HG03575 (cell line): ENCODE measurements around the gene FAM149A.

Experiments
- ATAC-seq: cut with Tn5 transposase; IDR thresholded peaks from one replicate; pipeline ENCODE4 v1.9.1; 2021; ENCODE audit not compliant: unreplicated experiment, insufficient number of reproducible peaks, low FRiP score; ENCODE audit errors: extremely low read depth

The FAM149A gene

GRCh38 chr4:186104114-186104889 is at the start of gene FAM149A:
Gene FAM149A (plus strand): TSS chr4:186104704.
- ATAC-seq = no peak

- ATAC-seq = peak; percentile 97
These were observed 46.1 kb upstream of the FAM149A start for GRCh38 chr4:186058253-186058979.

- ATAC-seq = no peak
These were observed 45.6 kb upstream of the FAM149A start for GRCh38 chr4:186058980-186059316.

- no peak for ATAC-seq
These were observed 42.6 kb upstream of the FAM149A start for GRCh38 chr4:186061921-186062320.

GRCh38 chr4:186067757-186068385 is 36.6 kb upstream of the FAM149A start:
- ATAC-seq = peak; percentile 90

GRCh38 chr4:186068581-186069348 is 35.7 kb upstream of the FAM149A start, which contains the start of gene TLR3:
Gene TLR3 (plus strand): TSS chr4:186069156. CDS start chr4:186076620, 7,464 bp downstream.
- no peak for ATAC-seq

- no peak for ATAC-seq
These were observed 34.8 kb upstream of the FAM149A start for GRCh38 chr4:186069729-186070128.

- no peak for ATAC-seq
These were observed 32.0 kb upstream of the FAM149A start for GRCh38 chr4:186072516-186072915.

- ATAC-seq = no peak
These were observed 30.3 kb upstream of the FAM149A start for GRCh38 chr4:186074189-186074588.

GRCh38 chr4:186078981-186079638 is 25.4 kb upstream of the FAM149A start:
- no peak for ATAC-seq

GRCh38 chr4:186079694-186080093 is 24.8 kb upstream of the FAM149A start:
- ATAC-seq = no peak

- ATAC-seq = no peak
These were observed 23.2 kb upstream of the FAM149A start for GRCh38 chr4:186081202-186081807.

GRCh38 chr4:186082221-186082620 is 22.3 kb upstream of the FAM149A start:
- no peak for ATAC-seq

GRCh38 chr4:186088523-186088922 is 16.0 kb upstream of the FAM149A start:
- ATAC-seq = no peak

- no peak for ATAC-seq
These were observed 12.2 kb upstream of the FAM149A start for GRCh38 chr4:186092296-186092695.

GRCh38 chr4:186095406-186095805 is 9.1 kb upstream of the FAM149A start:
- ATAC-seq = no peak

GRCh38 chr4:186096681-186097165 is 7.8 kb upstream of the FAM149A start:
- ATAC-seq = no peak

GRCh38 chr4:186097386-186097785 is 7.1 kb upstream of the FAM149A start:
- no peak for ATAC-seq
